Loucy (cell line): ENCODE results near the gene HPX.

Source experiments
- H2AFZ ChIP-seq: fragments of 200-600 bp; sonication (generic); 2 replicates; pipeline ENCODE4 v1.6.0; 2016; ENCODE audit warnings: antibody characterized with exemption, mild to moderate bottlenecking, low read length, moderate library complexity
- H3F3A ChIP-seq: fragments of 200-600 bp; 2 replicates; pipeline ENCODE4 v1.6.0; 2016; ENCODE audit warnings: antibody characterized with exemption, low read depth, mild to moderate bottlenecking
- H3K27me3 ChIP-seq: fragments of 200-600 bp; sonication (generic); 2 replicates; pipeline ENCODE4 v1.6.1; 2014; ENCODE audit warnings: low read length, mild to moderate bottlenecking; ENCODE audit not compliant: insufficient read depth, poor library complexity, severe bottlenecking
- H3K36me3 ChIP-seq: fragments of 200-600 bp; sonication (generic); 2 replicates; pipeline ENCODE4 v1.6.1; 2016; ENCODE audit warnings: low read length; ENCODE audit not compliant: insufficient read depth
- H3K4me1 ChIP-seq: fragments of 200-600 bp; sonication (generic); 2 replicates; pipeline ENCODE4 v1.5.1; 2014; ENCODE audit warnings: low read length, mild to moderate bottlenecking; ENCODE audit not compliant: insufficient read depth, poor library complexity, severe bottlenecking
- H3K4me2 ChIP-seq: fragments of 200-600 bp; sonication (generic); 2 replicates; pipeline ENCODE4 v1.6.0; 2014; ENCODE audit warnings: antibody characterized with exemption, low read length, low read depth, mild to moderate bottlenecking; ENCODE audit not compliant: poor library complexity, severe bottlenecking
- H3K4me3 ChIP-seq: fragments of 200-600 bp; sonication (generic); 2 replicates; pipeline ENCODE4 v1.5.1; 2014; ENCODE audit warnings: low read length, mild to moderate bottlenecking, mixed read lengths; ENCODE audit not compliant: poor library complexity, severe bottlenecking
- H3K79me2 ChIP-seq: fragments of 200-600 bp; sonication (generic); 2 replicates; pipeline ENCODE4 v1.6.1; 2014; ENCODE audit warnings: low read length; ENCODE audit not compliant: insufficient read depth
- H3K9ac ChIP-seq: fragments of 200-600 bp; sonication (generic); 2 replicates; pipeline ENCODE4 v1.6.0; 2014; ENCODE audit warnings: mild to moderate bottlenecking, low read depth, low read length, moderate library complexity; ENCODE audit not compliant: poor library complexity, severe bottlenecking
- H3K9me2 ChIP-seq: fragments of 200-600 bp; sonication (generic); replicated peaks from 2 replicates; pipeline ENCODE4 v1.6.1; 2016; ENCODE audit warnings: low read depth, low read length, mixed read lengths
- H3K9me3 ChIP-seq: fragments of 200-600 bp; sonication (generic); 2 replicates; pipeline ENCODE4 v1.6.1; 2014; ENCODE audit warnings: mild to moderate bottlenecking, antibody characterized with exemption, low read length, low read depth; ENCODE audit not compliant: insufficient read depth
- H4K20me1 ChIP-seq: fragments of 200-600 bp; sonication (generic); 2 replicates; pipeline ENCODE4 v1.6.0; 2014; ENCODE audit warnings: antibody characterized with exemption, low read length, mild to moderate bottlenecking; ENCODE audit not compliant: insufficient read depth, poor library complexity, severe bottlenecking
- EZH2phosphoT487 ChIP-seq: fragments of 200-600 bp; IDR thresholded peaks from 2 replicates; pipeline ENCODE4 v1.6.1; 2018; ENCODE audit warnings: antibody characterized with exemption, mild to moderate bottlenecking, moderate library complexity, borderline replicate concordance
- TF ChIP-seq, protein P1 (sequence below): fragments of 200-600 bp; sonication (generic); conservative IDR thresholded peaks from 2 replicates; pipeline ENCODE4 v1.5.1; 2014; ENCODE audit warnings: mild to moderate bottlenecking, antibody characterized with exemption, low read length

Gene HPX

GRCh38 chr11:6457581-6458320 lies 17.0 kb upstream of the HPX start:
- no peaks in the 10 kb centered on the region for H3K9me3 ChIP-seq
- no peaks in the 10 kb centered on the region for H3K9me2 ChIP-seq
- H3K36me3 ChIP-seq = peaks cover 9% of the 10 kb centered on the region; the same call in 1 of the 2 replicates
- H3K4me1 ChIP-seq = no peaks in the 10 kb centered on the region
- H3K4me2 ChIP-seq = no peak overlapping the region
- no peaks in the 10 kb centered on the region for H4K20me1 ChIP-seq
- TF ChIP-seq, protein P1, sequence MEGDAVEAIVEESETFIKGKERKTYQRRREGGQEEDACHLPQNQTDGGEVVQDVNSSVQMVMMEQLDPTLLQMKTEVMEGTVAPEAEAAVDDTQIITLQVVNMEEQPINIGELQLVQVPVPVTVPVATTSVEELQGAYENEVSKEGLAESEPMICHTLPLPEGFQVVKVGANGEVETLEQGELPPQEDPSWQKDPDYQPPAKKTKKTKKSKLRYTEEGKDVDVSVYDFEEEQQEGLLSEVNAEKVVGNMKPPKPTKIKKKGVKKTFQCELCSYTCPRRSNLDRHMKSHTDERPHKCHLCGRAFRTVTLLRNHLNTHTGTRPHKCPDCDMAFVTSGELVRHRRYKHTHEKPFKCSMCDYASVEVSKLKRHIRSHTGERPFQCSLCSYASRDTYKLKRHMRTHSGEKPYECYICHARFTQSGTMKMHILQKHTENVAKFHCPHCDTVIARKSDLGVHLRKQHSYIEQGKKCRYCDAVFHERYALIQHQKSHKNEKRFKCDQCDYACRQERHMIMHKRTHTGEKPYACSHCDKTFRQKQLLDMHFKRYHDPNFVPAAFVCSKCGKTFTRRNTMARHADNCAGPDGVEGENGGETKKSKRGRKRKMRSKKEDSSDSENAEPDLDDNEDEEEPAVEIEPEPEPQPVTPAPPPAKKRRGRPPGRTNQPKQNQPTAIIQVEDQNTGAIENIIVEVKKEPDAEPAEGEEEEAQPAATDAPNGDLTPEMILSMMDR = no peak
- no peak for TF ChIP-seq EZH2phosphoT487
- H3K4me3 ChIP-seq = no peak overlapping the region
- no peaks in the 10 kb centered on the region for H3K79me2 ChIP-seq
- H3F3A ChIP-seq = no peaks in the 10 kb centered on the region
- H3K27me3 ChIP-seq = no peaks in the 10 kb centered on the region
- H3K9ac ChIP-seq = no peak overlapping the region
- no peak overlapping the region for H2AFZ ChIP-seq

GRCh38 chr11:6456361-6457073 lies 15.7 kb upstream of the HPX start:
- Histone ChIP-seq H2AFZ (no peak overlapping the region), H4K20me1 (no peaks in the 10 kb centered on the region), H3F3A (no peaks in the 10 kb centered on the region), H3K4me2 (no peak overlapping the region), H3K9ac (no peak overlapping the region), H3K36me3 (peaks cover 9% of the 10 kb centered on the region; the same call in 1 of the 2 replicates), H3K4me3 (no peak overlapping the region), H3K79me2 (no peaks in the 10 kb centered on the region), H3K9me3 (no peaks in the 10 kb centered on the region), H3K9me2 (no peaks in the 10 kb centered on the region), H3K4me1 (no peaks in the 10 kb centered on the region), H3K27me3 (no peaks in the 10 kb centered on the region)
- no peak for TF ChIP-seq EZH2phosphoT487
- TF ChIP-seq, protein P1 = no peak

GRCh38 chr11:6455070-6455469 lies 14.3 kb upstream of the HPX start:
- Histone ChIP-seq H3K36me3 (peaks cover 9% of the 10 kb centered on the region; the same call in 1 of the 2 replicates), H3F3A (no peaks in the 10 kb centered on the region), H3K27me3 (no peaks in the 10 kb centered on the region), H3K9me3 (no peaks in the 10 kb centered on the region), H2AFZ (no peak overlapping the region), H3K4me2 (no peak overlapping the region), H3K9ac (no peak overlapping the region), H4K20me1 (no peaks in the 10 kb centered on the region), H3K9me2 (no peaks in the 10 kb centered on the region), H3K4me1 (no peaks in the 10 kb centered on the region), H3K4me3 (no peak overlapping the region), H3K79me2 (no peaks in the 10 kb centered on the region)
- TF ChIP-seq EZH2phosphoT487 = no peak
- TF ChIP-seq, protein P1 = no peak
